ENCODE results near the gene NPAS4.

Gene NPAS4

GRCh38 chr11:66419825-66420224 lies 1.0 kb upstream of the NPAS4 start:
- TF ChIP-seq CTCF (conservative IDR thresholded peaks at IDR 0.05; ENCODE audit: low read depth, low read length), result no peak
- H3K27ac ChIP-seq, result no peak overlapping the region
- no peaks in the 10 kb centered on the region for H3K79me2 ChIP-seq (ENCODE audit: insufficient read depth, low read depth)
- H3K36me3 ChIP-seq (ENCODE audit: insufficient read depth), result no peaks in the 10 kb centered on the region
- peaks cover 37% of the 10 kb centered on the region for H3K27me3 ChIP-seq (ENCODE audit: insufficient read depth, low read depth)
- H3K4me2 ChIP-seq, result no peak overlapping the region
- H3K9ac ChIP-seq, result no peak overlapping the region
- H2AFZ ChIP-seq (ENCODE audit: low read depth), result no peak overlapping the region
- no peaks in the 10 kb centered on the region for H4K20me1 ChIP-seq (ENCODE audit: insufficient read depth)
- H3K4me3 ChIP-seq (IDR thresholded peaks at IDR 0.05; ENCODE audit: insufficient read depth, low read depth, low read length), result no peak overlapping the region
- peaks cover 13% of the 10 kb centered on the region for H3K4me1 ChIP-seq (ENCODE audit: low read depth, poor library complexity, severe bottlenecking)

- no peaks in the 10 kb centered on the region for H3K36me3 ChIP-seq (ENCODE audit: insufficient read depth)
- no peaks in the 10 kb centered on the region for H4K20me1 ChIP-seq (ENCODE audit: insufficient read depth)
- no peak overlapping the region for H3K9ac ChIP-seq
- H2AFZ ChIP-seq (ENCODE audit: low read depth), result no peak overlapping the region
- H3K4me3 ChIP-seq (IDR thresholded peaks at IDR 0.05; ENCODE audit: insufficient read depth, low read depth, low read length), result no peak overlapping the region
- peaks cover 24% of the 10 kb centered on the region for H3K27me3 ChIP-seq (ENCODE audit: insufficient read depth, low read depth)
- no peaks in the 10 kb centered on the region for H3K79me2 ChIP-seq (ENCODE audit: insufficient read depth, low read depth)
- no peak for TF ChIP-seq CTCF (conservative IDR thresholded peaks at IDR 0.05; ENCODE audit: low read depth, low read length)
- no peak overlapping the region for H3K27ac ChIP-seq
- H3K4me2 ChIP-seq, result no peak overlapping the region
- H3K4me1 ChIP-seq (ENCODE audit: low read depth, poor library complexity, severe bottlenecking), result peaks cover 13% of the 10 kb centered on the region
These were observed 814 bp downstream of the NPAS4 start for GRCh38 chr11:66421492-66422205.

- Histone ChIP-seq H3K4me2 (no peak overlapping the region), H3K9ac (no peak overlapping the region), H3K4me1 (ENCODE audit: low read depth, poor library complexity, severe bottlenecking) (no peaks in the 10 kb centered on the region), H3K27ac (no peak overlapping the region), H4K20me1 (ENCODE audit: insufficient read depth) (no peaks in the 10 kb centered on the region), H2AFZ (ENCODE audit: low read depth) (no peak overlapping the region), H3K4me3 (IDR thresholded peaks at IDR 0.05; ENCODE audit: insufficient read depth, low read depth, low read length) (no peak overlapping the region), H3K27me3 (ENCODE audit: insufficient read depth, low read depth) (peaks cover 7% of the 10 kb centered on the region; the same call in 1 of the 2 replicates), H3K36me3 (ENCODE audit: insufficient read depth) (no peaks in the 10 kb centered on the region), H3K79me2 (ENCODE audit: insufficient read depth, low read depth) (no peaks in the 10 kb centered on the region)
- TF ChIP-seq CTCF (conservative IDR thresholded peaks at IDR 0.05; ENCODE audit: low read depth, low read length), result no peak
These were observed 5.5 kb downstream of the NPAS4 start for GRCh38 chr11:66426314-66426713.

GRCh38 chr11:66428933-66429332 lies 8.1 kb downstream of the NPAS4 start:
- Histone ChIP-seq H3K4me3 (IDR thresholded peaks at IDR 0.05; ENCODE audit: insufficient read depth, low read depth, low read length) (no peak overlapping the region), H3K9ac (no peak overlapping the region), H3K4me1 (ENCODE audit: low read depth, poor library complexity, severe bottlenecking) (no peaks in the 10 kb centered on the region), H3K27ac (no peak overlapping the region), H2AFZ (ENCODE audit: low read depth) (no peak overlapping the region), H3K36me3 (ENCODE audit: insufficient read depth) (no peaks in the 10 kb centered on the region), H3K79me2 (ENCODE audit: insufficient read depth, low read depth) (no peaks in the 10 kb centered on the region), H4K20me1 (ENCODE audit: insufficient read depth) (no peaks in the 10 kb centered on the region), H3K4me2 (no peak overlapping the region), H3K27me3 (ENCODE audit: insufficient read depth, low read depth) (peaks cover 4% of the 10 kb centered on the region; the same call in 1 of the 2 replicates)
- TF ChIP-seq CTCF (conservative IDR thresholded peaks at IDR 0.05; ENCODE audit: low read depth, low read length), result no peak
